Fibroblast of peridontal ligament (primary cell): ENCODE measurements around the gene AR.
A peak's percentile ranks its signal among the peaks of the same experiment; 100 is the strongest.
"Not testable (repeated sequence)": the region's sequence is repeated elsewhere in the genome, so short reads cannot be mapped to it uniquely, and the experiment has no call there.

Experiments used
- DNase-seq: peaks from one replicate; pipeline ENCODE4 v3.0.0-alpha.2; 2010; ENCODE audit errors: extremely low read depth

AR gene

DNA sequence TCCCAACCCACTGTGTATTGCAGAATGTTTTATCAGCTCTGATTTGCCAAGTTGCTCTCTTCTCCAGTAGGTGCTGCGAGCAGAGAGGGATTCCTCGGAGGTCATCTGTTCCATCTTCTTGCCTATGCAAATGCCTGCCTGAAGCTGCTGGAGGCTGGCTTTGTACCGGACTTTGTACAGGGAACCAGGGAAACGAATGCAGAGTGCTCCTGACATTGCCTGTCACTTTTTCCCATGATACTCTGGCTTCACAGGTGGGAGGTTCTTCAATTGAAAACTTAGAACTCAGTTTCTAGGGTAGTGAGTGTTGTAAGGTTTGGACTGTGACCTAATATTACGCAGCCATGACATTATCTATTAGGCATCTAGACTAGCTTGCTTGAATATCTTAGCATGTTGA lies 24.9 kb downstream of the AR start:
- DNase-seq: no peak

DNA sequence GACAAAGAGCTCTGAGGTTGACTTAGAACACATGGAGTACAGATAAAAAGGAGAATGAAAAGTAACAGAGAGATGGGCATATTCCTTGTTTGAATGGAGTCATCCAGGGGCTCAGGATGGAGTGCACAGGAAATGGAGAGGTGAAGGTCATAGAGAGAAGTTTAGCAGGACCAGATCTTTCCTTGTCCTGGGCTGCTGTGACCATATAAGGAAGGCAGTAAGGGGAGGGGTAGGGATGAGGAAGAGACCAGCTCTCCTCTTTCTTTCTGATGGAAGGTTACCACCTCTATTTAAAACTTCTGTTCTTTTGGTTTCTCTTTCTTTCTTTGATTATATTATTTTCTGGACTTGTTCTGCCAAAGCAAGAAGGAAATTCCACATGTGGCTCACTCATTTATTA lies 27.0 kb downstream of the AR start:
- DNase-seq: no peak

DNA sequence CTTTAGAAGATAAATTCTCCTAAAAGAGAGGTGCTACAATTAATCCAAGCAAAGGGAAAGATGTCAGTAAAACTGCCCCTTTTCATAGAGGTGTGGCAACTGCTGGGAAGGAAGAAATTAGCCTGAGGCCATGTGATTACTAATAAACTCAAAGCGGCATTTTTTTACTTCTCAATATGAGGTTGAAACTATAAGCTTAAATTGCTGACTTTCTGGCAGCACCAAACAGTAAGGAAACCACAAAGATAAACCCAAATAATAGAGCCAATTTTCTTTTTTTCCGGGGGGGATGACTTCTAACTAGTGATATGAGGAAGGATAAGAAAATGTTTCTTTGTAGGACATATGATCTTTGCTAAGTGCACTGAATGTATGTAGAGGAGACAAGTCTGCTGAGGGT lies 30.9 kb downstream of the AR start:
- no peak for DNase-seq

DNA sequence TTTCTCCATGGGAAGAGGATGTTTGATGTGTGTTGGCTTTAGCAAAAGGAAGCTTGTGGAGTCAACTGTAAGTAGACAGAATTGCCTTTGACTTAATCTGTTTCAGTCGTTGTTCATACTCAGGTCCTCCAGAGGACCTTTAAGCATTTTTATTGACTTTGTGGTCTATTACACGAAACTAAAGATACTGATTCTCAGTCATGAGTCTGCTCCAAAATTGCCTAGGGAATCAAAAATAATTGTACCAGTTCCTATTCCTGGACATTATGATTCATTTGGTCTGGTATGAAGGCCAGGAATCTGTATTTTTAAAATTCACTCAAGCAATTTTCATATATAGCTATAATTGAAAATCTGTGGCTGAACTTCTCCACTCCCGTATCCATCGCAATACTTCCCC lies 38.6 kb downstream of the AR start:
- no peak for DNase-seq

DNA sequence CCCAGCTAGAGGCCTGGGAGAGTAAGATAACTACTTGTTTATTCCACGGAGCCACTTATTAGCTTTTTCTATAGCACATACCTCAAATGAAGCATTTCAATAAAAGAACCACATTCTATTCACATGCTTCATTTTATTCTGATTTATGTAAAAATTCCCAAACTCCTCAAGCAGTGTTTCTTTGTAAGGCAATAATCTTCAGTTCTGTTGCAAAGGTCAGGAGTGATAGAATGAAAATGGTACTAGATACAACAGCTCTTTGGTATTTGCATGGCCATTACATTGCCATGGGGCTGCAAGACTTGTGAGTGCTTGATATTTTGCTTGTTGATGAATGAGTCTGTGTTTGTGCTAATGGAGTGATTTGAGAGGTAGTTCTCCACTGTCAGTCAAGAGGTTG lies 39.4 kb downstream of the AR start:
- DNase-seq: no peak

DNA sequence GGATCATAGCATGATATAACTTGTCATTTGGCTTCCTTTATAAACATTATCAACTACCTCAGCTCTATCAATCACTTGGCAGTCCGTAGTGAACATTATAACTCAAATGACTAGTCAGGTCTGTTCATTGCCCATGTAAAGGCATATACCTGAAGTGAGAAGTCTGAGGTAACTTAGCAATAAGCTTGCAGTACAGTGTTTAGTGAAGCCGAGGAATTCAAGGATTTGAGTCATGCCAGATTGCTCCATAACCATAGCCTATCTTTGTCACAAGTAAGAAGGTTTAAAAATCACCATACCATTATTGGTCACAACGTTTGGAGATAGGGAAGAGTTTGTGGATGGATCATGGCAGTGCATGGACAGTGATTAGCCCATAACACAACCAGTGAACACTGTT lies 41.6 kb downstream of the AR start:
- no peak for DNase-seq

DNA sequence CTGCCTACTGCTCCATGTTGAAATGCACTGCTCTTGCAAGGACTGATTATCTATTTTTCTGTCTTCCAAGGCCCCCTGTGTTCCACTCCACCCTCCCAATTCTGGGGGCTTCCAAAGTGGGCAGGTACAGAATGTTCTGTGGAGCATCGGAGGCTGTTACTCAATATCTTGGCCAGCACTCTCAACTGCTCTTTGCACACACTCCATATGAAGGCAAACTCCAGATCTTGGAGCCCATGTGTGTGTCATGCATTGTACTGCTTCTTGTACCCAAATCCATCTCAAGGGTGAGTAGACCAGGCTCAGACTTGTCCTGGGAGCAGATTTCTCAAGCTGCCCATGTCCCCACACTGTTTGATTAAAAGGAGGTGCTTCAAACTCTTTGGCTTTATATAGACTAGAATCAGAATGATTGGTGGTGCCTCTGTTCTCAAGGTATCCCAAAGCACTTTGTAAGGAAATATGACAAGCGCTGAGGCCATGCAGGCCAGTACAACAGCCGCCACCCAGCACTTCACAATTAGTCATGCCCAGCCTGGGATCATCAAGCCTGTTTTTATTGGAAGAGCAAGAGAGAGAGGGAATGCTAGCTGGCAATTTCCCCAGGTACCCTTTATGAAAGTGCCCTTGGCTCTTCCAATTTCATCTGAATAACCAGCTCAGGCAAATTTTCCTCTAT lies 44.3 kb downstream of the AR start:
- no peak for DNase-seq

DNA sequence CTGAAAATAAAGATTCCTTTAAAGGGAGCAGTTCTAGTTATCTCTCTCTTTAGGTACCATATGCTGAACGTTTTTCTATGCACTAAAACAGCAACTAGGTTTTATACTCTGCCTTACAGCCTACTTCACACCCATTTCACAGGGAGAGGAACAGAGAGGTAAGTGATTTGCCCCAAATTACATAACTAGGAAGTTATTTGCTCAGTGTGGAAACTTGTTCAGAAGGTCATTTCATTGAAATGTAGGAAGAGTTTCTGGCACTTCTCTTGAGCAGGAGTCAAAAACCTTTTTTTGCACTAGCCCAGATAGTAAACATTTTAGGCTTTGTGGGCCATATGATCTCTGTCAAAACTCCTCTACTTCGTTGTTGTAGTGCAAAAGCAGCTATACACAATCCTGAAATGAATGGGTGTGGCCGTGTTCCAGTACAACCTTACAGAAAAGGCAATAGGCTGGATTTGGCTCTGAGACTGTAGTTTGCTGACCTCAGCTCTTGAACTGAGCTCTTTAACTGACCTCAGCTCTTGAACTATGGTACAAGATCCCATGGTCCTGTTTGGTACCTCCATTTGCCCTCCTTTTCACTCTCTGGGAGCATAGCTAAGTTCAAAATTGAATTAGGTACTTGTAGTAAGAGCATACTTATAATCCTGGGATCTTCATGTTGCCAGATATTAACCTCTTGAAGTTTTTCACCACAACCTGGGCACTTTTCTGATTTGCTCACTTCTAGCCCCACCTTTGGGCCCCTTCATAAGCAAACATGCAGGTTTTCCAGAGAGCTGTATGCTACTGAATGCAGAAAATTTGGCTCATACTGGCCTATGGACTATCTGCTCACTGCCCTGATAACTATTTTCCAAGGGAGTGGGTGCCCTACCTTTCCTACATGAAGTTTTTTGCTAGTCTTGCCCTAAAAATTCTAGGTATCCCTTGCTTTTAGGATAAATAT lies 53.3 kb downstream of the AR start:
- DNase-seq: no peak

DNA sequence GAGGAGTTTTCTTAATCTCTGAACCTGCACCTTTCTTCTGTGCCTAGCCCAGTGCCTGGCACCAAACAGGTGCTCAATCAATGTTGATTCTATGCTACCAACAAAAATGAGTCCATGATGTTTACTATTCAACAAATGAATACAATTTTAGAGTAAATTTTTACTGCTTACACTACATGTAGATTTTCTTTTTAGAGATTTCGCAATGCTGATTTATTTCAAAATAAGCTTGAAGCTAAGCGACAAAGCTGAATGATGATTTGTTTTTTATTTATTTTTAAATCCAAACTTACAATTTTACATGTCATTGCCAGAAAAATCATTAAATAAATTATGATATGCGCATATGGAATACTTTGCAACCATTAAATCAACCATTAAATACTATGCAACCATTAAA lies 55.7 kb downstream of the AR start:
- no peak for DNase-seq

DNA sequence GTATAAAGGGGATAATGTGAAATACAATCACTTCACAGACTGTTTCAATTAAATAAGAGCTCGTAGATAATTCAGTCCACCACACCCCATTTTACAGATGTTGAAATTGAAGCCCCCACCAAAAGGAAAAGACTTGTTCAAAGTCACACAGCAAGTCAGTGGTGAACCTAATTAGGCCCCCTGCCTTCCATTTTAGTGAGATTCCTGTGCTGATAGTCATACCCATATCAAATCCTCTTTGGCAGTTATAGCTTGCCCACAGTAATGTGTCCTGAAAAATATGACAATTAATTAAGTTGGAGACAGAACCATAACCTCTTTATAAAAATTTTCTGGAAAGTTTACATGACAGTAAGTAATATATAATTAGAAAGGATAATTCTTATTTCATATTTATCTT lies 58.0 kb downstream of the AR start:
- DNase-seq: peak; percentile 12

DNA sequence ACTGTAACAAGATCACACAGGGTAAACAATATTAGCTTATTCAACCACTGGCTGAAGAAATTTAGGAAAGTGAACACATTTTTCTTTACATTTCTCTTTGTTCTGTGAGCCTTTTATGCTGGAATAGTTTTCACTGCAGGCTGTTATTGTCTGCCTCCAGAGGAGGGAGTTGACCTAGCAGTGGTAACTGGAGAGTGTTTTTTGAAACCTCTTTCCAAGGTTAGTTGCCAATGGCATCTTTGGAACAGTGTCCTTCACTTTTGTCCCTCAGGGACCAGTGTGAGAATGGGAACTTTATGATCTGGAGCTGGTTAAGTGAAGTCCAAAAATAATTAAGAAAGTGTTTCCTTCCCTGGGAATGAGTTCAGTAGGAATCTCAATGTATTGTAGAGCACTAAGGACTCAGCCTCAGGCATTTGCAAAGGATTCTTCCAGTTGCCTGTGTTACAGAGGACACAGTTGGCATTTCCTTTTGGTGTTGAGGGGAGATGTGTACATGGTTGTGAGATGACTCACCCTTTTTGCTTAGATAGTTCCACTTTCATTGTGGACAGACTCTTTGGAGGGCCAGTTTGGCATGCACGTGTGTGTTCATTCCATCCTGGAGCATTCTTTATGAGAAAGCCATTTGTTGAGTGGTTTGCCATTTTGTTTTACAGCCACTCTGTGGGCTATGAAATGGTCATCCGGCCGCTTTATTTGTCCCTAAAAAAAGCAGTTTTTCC lies 61.3 kb downstream of the AR start:
- DNase-seq: peak; percentile 67

DNA sequence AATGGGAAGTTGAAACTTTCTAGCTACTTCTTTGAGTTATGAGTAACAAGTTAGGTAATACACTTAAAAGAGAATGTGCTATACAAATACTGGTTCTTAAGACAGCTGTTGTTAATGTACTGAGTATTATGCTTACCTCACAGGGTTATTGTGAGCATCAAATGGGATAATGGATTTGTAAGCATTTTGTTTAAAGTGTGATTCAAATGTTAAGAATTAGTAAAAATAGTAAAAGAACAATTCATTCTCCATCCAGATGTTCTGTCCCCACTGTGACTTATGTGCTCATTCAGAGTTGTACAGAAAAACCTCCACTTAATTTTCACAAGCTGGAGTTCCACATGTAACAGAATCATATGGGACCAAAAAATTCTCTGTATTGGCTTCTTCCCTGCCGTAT lies 63.6 kb downstream of the AR start:
- peak; percentile 37 for DNase-seq

DNA sequence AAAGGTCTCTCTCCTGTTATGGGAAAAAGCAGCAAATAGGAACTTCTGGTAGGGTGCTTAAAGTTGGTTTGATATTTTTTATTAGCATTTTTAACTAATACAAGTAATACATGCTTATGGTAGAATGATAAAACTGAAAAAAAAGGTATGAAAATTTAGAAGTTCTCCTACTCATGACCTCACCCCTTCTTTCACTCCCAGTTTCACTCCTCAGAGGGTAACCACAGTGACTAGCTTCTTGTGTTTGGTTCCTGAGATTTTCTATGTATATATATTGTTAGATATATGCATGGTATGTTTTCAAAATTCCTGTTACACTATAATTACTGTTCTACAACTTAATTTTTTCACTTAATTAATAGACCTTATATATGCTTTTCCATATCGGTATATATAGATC lies 66.5 kb downstream of the AR start:
- no peak for DNase-seq

DNA sequence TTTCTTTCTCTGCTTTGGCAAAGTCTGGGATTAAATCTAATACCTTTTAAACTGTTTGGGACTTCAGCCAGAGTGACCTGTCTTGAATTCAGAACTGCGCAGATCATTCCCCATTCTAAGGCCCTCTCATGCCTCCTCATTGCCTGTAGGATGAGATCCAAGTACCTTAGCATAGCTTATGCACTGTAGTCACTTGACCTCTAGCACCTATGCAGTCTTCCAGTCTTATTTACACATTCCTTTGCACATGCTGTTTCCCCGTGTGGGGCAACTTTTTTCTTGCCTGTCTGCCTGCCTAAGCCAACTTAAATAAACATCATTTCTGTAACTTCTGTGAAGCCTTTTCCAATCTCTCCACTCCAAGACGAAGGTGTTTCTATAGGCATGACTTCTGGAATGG lies 68.4 kb downstream of the AR start:
- DNase-seq: no peak

DNA sequence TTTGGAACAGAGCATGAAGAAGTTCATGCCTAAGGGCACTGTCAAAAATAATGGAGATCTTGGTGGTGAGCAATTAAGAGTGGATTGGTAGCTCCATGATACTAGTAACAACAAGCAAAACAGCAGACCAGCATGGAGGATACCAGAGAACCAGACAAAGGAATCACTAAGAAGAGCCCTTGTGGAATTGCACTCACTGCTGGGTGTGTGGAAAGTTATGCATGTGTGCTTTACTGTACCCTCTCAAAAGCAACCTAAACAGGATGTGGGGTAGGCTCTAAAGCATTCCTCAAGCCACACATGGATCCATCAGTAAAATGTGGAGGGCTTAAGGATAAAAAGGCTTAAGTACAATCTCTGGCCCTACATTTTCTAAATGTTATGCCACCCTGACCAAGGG lies 69.5 kb downstream of the AR start:
- no peak for DNase-seq

DNA sequence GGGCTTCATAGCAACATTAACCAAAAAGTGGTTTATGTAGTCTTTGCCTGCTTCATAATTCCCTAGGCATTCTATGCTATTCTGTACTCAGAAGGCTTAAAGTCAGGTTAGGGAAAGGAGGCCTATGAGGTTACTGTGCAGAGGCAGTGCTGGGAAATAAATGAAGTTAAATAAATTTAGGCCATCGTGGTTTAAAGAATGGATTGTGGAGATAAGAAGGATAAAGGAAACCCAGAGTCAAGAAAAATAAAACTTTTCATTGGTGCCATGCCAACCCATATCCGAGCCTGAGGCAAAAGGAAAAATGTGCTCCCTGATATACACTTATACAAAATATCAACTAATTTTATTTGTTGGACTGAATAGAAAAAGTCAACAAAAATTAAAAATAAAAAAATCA lies 70.2 kb downstream of the AR start:
- DNase-seq: no peak

DNA sequence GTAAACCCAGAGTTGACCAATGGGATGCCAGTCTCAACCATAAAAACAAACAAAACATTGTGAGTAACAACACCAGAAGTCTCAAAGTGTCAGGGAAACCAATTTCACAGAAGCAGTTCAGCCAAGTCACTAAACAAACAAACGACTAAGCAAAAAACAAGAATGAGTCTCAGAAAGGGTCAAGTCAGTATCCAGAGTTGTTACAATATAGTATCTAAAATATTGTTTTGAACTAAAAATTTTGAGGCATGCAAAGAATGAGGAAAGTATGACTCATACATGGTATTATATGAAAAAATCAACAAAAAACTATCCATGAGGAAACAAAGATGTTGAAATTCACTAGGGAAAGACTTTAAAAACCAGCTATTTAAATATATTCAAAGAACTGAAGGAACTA lies 70.6 kb downstream of the AR start:
- peak; percentile 45 for DNase-seq

DNA sequence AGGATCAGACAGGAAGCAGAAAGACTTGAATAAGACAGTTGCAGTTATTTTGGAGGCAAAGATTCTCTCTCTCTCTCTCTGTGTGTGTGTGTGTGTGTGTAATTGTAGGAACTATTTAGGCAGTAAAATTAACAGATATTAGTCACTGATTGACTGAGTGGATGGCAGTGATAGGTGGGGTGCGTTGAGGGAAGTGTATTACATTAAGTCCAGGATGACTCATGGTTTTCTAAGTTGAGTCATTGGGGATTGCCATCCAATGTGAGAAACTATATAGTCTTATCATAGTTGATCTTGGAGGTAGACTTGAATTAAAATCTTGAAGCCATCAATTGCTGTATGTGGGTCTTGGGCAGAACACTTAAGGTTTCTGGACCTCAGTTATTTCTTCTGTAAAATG lies 75.4 kb downstream of the AR start:
- DNase-seq: no peak

DNA sequence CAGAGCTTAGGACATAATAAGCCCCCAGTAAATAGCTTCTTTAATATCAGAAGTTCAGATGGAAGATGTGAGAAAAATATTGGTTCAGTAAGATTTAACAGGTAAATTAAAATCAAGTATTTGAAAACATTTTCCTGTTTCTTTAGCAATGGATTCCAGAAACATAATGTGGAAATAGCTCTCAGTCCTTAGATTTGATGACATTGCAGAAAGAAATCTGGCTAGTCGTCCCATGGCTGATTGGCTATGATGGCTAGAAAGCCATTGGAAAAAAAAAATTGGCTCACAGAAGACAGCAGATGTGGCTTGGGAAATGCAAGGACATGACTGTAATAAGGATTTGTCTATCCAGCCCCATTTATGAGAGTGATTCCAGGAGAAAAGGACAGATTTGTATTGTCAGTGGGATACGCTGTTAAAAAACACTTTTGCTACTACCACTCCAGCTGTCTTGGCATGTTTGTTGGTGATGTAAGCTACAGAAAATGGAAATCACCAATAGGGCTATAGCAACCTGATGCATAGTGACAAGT lies 78.3 kb downstream of the AR start:
- DNase-seq: no peak

DNA sequence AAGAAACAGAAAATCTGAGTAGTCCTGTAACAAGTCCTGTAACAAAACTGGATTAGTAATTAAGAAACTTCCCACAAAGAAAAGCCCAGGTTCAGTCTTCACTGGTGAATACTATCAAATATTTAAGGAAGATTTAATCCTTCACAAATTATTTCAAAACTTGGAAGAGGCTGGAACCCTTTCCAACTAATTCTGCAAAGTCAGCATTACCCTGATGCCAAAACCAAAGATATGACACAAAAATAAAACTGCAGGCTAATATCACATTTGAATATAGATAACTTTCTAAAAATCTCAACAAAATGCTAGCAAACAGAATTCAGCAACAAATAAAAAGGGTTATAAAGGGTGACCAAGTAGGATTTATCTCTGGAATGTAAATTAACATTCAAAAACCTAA lies 80.5 kb downstream of the AR start:
- DNase-seq: no peak

DNA sequence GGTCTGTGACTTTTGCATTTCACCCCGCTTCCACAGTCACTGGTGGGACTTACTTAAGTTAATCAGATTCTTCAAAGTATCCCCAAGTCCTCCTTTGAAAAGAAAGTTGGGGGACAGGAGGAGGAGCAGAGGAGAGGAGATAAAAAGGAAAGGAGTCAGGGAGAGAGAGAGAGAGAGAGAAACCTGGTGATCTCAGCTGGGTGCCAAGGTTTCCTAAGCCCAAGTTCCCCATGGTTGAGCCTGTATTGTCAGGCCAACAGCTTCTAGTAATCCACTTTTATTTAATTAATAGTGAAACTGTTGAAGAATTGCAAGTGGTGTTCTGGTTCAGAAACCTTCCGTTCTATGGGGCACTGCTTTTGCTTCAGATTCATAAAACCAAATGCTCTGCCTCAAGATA lies 91.6 kb downstream of the AR start:
- DNase-seq: no peak

DNA sequence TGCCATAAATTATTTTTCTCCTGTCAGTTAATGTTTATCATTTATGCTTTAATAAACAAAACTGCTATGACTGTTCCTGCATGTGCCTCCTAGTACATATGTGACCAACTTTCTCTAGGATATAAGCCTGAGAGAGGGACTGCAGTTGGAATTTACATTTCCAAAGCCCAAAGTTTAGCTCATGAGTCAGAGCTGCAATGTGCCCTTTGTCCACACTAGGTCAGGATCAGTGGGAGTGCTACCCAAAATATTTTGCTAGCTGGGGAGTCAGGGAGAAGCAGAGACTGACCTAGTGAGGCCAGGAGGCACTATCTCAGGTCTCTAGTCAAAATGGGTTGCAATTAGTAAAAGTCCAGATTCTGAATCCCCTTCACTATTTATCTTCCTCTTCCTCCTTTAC lies 92.7 kb downstream of the AR start:
- DNase-seq: no peak

DNA sequence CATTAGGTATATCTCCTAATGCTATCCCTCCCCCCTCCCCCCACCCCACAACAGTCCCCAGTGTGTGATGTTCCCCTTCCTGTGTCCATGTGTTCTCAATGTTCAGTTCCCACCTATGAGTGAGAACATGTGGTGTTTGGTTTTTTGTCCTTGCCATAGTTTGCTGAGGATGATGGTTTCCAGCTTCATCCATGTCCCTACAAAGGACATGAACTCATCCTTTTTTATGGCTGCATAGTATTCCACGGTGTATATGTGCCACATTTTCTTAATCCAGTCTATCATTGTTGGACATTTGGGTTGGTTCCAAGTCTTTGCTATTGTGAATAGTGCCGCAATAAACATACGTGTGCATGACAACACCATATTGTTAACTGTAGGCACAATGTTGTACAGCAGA lies 93.5 kb downstream of the AR start:
- not testable (repeated sequence) for DNase-seq
